Embryonic facial prominence (tissue), 1 donor: ENCODE data around the gene PHACTR2.

Source experiments
- DNase-seq: peaks from one replicate; pipeline ENCODE4 v3.0.0-alpha.2; 2016; ENCODE audit errors: extremely low spot score

PHACTR2 gene

DNA sequence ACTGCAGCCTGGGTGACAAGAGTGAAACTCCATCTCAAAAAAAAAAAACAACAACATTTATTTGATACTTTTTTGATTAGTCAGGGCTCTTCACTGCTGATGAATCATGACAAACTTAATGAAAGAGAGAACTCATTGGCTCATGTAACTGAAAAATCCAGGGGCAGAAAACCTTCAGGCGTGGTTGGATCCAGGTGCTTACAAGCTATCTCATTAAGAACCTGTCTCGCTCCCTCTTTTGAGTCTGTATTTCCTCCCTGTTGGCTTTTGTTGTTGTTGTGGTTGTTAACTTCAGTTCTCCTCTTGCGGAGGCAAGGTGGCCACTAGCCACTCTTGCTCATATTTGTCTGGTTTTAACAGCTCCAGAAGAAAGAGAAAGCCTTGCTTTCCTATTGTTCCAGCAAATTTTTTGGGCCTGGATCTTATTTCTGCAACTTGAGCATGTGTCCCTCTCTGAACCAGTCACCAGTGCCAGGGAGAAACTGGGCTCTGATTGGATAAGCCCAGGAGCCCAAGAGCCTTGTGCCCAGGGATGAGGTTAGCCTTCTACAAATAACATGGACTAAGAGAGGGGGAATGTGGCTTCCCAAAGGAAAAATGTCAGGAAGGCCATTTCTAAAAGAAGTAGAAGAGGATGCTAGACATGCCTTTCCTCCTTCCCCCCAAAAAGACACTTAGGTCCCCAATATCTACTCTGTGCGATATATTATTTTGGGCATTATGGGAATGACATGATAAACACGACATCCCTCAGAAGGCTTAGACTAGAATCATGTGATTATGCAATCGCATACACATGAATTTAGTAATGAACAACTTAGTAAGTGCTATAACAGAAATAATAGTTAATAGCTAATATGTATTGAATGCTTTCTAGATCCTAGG lies 64.5 kb downstream of the PHACTR2 start:
- DNase-seq = no peak

DNA sequence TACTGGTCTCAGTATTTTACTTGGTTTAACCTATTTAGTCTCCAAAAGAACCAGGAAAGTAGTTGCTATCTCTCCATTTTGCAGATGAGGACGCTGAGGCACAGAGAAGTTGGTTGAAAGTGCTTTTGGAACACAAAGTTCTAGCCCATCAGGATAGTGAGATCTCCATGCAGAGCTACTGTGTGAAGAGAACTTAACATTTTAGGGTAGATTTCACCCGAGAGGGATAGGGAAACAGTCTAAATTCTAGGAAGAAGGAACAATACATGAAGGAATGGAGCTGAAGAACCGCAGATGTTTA lies 65.1 kb downstream of the PHACTR2 start:
- DNase-seq = no peak

DNA sequence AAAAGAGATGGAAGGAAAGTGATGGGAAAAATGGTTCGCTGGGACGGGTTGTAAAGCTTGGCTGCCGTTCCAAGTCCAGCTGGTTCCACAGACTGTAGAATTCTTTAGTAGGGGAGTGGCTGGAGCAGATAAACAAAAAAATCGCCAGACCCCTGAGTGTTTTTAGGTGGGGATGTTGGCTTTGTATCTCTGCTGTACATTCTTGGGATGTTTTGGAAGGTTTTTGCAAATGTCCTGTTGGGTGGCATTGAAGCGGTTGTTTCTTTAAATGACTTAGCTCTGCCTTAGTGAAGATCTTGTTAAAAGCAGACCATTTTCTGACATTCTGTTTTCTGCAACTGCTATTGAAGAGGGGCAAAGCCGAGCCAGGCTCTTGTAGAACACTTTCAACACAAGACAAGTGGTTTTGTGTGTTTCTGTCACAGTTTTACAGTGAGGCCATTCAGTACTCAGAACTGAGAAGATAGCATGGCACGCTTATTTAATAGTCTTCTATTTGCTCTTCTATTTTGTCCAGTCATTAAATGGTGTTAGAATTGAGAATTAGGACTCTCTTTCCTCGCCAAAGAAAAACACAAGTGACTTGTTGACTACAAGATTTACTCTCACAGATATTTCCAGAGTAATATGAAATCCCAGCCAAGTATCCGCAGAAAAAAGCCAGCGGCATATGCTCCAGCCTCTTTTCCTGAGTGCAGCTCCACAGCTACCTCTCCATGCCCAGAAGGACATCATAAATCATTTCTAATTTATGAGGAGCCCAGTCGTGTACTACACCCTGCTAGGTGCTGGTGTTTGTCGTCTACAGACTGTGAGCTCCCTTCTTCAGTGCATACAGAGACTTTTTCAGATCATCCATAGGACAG lies 65.8 kb downstream of the PHACTR2 start:
- DNase-seq = no peak

DNA sequence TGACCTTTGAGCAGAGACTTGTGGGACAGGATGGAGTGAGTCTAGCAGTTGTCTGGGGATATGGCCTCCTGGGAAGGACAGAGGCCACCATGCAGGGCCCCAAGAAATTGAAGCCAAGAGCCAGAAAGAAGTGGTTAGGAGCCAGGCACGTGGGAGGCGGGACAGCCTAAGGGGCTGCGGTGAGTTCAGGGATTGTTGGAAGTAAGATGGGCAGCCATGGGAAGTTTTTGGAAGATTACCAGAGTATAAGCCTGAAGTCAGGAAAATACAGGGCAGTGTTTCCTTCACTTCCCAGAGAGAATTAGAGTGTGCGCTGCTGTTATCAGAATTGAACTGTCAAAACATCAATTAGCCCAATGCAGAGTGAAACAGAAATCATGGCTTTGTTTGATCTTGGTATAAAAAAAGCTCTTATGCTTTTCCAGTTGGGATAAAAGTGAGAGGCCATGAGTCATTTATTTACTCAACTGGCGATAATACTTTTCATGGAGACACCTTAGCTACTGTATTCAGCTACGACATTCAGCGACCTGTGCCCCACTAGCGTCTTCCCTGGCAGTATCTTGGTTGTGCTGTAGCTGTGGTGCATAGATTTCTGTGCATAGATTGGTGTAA lies 66.9 kb downstream of the PHACTR2 start:
- no peak for DNase-seq

DNA sequence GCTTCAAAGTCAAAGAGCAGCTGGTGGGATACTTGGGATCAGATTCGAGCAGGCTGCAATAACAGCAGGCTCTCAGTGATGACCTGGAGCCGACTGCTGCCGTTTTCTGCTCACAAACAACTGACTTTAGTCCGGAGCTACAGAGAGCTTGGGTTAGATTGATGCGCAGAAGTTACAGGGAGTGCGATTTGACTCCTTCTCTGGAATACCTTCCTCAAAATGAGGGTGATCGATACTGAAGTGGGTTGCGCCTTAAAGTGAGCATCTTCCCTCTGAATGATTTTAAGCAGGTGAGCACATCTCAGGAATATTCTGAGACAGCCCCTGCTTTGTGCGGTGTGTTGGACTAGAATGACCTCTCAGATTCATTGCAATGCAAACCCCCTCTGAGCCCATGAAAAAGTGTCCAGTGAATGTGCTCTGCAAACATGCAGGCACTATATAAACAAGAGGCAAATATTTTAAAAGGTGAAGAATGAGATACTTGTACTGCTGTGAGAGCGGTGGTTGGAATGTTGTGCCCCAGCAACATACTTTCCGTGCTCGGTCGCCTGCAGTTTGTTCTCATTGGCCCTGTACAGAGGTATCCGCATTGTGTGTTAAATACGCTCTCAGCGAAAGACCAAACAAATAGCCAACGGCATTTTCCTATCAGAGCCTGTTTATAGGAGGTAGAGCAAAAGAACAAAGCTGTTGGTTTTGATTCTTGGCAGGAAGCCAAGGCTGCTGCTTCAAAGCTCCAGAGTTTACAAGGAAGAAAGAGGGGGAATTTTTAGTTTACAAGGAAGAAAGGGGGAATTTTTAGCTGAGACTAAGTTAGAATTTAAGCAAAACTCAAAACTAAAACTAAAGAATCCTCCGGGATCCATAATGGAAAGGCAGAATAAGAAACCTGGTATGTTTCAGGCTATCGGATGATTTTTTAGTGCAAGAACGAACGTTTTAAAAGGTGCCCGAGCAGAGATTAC lies 67.7 kb downstream of the PHACTR2 start:
- peak; percentile 55 for DNase-seq

DNA sequence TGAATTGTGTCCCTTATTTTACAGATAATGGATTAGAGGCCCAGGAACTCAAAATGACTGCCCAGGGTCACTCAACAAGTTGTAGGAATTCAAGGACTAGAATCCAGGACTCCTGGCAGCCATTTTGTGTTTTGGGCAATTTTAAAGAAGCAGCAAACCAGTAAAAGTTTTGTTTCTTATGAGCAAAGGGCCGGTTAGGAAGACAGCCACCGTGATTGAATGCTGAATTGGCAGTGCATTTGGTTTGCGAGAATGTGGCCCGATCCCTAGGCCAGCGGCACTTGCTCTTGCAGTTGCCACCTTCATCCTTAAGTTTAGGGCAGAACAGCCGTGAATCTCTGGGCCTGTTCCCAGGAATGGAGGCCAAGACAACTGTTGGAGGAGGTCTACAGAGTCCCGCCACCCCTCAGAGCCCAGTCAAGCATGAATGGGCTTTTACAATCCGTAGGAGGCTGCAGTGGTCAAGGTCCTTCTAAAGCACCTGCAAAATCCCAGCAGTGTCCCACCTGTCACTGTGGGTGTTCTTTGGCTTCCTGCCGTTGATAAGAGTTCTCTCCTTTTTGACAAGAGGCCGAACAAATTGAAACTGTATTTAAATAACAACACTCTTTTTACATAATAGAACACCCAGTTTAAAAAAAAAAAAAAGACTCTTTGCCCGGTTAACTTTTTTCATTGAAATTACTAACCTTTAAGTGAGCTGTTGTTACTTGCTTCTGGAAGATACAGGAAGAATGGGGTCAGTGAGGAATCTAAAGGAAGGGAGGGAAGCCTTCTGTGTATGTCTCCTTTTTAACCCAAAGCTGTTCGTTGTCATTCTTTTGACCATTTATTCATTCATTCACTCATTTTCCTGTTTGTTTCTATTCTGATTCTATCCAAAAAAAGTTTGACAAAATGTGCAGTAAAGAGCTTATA lies 68.7 kb downstream of the PHACTR2 start:
- no peak for DNase-seq

DNA sequence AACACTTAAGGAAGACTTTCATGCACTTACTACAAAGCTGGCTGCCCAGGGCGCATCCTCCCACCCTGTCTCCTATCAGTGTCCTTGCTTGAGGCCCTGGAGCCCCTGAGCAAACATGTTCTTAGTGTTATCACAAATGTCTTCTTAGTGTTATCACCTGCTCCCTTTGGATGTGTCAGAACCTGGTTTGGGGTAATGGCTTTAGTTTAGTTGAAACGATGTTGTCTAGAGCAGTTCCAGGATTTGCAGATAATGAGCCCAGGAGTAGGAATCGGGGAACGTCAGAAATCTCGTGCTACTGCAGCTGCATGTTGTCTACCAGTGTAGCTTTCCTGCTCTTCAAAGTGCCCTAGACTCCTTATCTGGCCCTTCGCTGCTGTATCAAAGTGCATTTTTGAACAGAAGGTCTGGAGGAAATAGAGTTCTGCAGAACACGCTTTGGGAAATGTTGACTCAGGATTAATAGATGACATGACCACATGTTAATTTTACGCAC lies 69.6 kb downstream of the PHACTR2 start:
- no peak for DNase-seq

DNA sequence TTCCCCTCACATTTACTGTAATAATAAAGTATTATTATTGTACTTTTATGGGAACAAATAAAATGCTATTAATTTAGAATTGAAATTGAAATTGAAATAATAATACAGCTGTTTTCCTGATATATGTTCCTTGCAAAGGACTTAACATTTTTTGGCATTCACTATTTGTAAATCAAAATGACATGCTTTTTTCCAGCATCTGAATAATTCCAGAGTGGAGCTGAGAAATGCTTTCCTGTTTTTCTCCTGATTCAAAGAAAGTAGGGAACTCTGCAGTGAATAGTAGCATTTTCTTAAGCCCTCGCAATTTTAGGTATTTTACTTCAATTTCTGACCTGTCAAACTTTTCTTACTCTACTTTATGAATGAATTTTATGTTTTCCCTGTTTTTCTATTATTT lies 72.1 kb downstream of the PHACTR2 start:
- DNase-seq = no peak

DNA sequence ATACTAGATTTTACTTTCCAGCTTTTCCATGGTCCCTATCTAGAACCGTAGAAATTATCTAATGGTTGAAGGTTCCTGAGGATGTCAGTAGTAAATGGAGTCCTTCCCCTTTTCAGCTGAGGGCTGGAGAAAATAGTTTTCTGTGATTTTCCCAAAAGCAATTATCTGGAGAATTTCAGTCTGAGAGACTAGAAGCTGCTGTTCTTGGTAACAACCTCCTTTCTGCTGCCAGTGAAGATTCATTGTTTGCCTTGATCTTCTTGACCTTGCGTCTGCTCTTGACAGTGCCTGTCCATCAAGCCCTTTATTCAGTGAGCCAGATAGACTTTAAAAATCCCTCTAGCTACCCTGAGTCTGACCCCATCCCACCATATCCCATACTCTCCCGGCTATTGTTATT lies 73.1 kb downstream of the PHACTR2 start:
- no peak for DNase-seq

DNA sequence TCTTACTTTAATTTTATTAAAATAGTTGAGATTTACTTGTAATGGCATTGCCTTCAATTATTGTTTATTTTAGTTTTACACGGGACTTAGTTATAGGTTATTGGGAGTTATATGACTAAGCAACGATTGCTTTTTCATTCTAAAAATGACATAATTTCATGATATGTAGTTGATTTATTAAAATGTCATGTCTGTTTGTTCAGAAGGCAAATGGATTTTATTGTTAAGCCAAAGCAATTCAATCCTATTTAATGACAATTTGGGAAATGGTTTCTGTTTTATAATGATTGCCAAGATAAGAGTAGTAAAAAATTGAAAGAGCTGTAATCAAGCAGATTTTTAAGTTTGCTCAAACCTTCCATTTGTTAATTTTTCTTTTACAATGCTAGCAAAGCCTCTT lies 74.7 kb downstream of the PHACTR2 start:
- DNase-seq = no peak

DNA sequence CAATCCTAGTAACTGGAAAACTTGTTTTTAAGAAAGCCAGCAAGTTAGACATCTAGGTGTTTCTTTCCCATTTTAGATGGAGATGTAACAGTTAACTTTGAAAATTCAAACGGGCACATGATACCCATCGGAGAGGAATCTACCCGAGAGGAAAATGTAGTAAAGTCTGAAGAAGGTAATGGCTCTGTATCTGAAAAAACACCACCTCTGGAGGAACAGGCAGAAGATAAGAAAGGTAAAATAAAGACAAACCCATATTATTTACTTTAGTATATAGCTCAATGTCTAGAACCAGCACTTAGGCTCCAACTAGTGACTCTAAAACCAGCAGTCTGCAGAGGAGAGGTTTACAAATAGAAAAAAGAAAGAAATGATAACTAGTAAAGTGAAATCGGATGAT lies 75.9 kb downstream of the PHACTR2 start:
- no peak for DNase-seq

DNA sequence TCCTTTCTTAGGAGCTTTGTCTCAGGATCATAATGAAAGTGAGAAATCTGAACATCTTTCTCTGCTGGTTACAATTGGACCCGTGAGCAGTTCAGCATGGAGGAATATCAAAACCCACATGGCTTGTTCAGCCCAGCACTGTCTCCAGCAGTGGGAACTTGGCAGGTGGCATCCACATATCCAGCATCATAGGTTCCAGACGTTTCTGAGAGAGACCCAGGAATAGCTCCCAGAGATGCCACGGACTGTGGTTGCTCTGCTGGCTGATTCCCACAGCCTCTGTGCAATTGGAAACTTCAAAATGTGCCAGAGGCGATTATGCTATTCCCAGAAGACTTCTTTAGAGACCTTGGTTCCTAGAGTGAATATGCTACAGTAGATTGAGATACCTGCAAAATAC lies 76.4 kb downstream of the PHACTR2 start:
- DNase-seq = no peak

DNA sequence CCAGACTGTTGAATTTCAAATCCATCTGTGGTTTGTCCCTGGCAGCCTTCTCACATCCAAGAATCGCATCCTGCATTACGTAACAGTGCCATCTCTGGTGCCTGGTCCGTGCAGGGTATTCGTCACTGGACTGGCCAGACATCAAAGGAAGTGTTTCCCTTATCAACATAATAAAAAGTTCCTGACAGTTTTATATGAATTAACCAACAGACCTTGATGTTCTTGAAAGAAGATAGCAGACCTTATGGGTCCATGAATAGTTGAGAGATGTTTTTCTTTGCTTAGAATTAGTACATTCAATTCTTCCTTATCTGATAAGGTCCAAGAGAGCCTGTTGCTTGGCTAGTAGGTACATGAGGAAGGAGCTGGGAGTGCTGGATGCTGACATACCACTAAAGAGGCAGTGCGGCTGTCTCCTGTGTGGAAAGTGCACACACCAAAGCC lies 77.6 kb downstream of the PHACTR2 start:
- DNase-seq = no peak

DNA sequence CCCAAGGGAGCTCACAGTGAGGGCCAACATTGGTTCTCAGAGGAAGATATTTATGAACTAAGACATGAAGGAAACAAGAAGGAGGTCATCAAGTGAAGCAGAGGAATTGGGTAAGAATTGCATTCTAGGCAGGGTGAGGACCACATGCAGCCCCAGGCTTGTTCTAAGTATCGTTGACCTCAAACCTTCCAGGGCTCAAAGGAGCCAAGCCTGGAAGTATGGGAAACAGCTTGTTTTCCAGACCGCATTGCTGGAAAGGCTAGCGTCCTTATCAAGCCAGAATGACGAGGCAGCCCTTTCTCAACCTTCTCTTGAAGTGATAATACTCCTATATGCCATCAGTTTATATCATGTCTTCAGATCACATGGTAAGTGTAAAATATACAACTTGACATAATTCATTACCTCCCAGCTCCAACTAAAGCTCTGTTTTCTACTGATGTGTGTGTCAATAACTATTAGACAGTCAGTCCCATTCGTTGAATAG lies 79.6 kb downstream of the PHACTR2 start:
- no peak for DNase-seq

DNA sequence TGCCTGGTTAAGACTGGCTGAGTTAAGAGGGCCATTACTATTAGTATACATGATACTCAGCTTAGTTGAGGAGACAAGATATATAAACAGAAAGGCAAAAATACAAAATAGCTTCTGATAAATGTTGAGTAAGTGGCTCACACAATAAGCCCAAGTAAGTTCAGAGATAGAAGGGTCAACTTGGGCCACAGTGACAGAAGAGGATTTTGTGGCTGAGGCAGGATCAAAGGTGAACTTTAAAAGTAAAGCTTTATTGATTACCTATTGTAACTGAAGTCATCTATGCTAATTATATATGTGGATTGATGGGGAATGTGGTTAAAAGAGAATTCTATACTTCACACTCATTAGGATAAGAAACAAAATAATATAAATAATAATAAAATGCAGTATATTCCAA lies 80.8 kb downstream of the PHACTR2 start:
- DNase-seq = no peak

DNA sequence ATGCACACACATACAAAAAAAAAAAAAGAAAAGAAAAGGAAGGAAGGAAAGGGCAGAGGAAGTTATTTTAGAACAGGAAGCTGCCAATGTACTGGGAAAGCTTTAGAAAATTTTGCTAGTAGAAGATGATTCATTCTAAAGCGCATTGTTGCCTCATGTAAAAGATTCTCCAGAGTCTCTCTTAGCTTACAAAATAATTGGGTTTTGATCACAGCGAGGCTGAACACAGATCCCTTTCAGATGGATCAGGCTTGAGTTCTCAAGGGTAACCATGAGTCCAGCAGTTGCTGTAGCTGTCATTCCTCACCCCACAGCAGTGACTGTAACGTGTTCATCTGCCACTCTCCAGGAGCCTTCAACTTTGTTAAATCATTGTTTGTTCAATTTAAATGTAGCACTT lies 81.9 kb downstream of the PHACTR2 start:
- no peak for DNase-seq

DNA sequence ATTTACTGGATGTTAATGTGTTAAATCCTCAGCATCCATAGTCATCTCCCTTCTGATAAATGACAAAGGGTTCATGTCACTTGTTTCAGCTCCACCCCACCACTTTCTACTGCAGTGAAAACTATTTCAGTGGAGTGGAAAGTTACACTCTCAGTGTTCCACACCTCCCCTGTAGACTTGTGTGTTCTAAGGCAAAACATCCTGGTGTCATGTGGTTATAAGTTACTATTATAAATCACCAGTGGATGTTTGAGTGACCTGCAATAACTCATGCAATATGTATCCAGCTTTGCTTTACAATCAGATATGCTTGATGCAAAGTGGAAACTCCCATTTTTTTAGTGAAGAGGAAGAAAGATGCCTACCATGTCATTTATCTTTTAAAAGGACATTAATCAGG lies 83.3 kb downstream of the PHACTR2 start:
- DNase-seq = no peak

DNA sequence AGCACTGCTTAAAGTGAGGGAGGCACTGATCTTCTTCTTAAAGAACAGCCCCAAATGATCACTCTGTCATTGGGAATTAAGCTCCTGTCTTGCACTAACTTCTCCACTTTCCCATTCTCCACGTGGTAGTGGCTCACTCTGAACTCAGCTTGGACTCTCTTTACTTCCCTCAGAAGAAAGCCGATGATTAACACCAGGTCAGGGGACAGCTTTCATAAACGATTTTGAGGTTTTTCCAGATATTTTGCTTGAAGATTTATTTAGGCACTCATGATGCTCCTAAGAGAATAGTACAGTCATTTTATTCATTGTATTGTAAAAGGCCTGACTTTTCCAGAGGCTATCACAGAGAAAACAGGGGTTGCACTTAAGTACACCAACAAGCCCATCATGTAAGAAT lies 84.4 kb downstream of the PHACTR2 start:
- no peak for DNase-seq

DNA sequence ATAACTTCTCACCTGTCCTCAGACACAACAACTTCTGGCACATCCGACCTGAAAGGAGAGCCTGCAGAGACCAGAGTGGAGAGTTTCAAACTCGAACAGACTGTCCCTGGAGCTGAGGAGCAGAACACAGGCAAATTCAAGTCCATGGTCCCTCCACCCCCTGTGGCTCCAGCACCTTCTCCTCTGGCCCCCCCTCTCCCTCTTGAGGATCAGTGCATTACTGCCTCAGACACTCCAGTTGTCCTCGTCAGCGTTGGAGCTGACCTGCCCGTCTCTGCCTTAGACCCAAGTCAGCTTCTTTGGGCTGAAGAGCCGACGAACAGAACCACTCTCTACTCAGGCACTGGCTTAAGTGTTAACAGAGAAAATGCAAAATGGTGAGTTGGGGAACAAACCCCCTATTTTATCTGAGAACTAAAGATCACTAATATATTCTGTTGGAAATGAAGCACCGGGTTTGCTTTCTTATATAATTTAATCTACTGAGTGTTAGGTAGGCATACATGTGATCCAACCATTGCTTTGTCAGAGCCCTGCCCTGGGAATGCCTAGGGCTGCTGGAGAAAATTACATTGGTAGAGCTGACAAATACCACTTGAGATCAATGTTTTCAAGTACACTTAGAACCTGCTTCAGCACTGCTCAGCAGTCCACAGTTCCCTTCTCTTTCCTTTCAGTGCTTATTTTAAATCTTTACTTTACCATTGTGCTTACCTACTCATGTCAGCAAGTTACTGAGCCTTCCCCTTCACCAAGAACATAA lies 87.8 kb downstream of the PHACTR2 start:
- DNase-seq = no peak
